Thoracic aorta (tissue), 2 donors: ENCODE measurements around the gene SH3TC1. TPM values are rescaled to one million over a fixed set of nuclear protein-coding genes. Genes with fewer than 3 reads are reported as not detected.

ENCODE experiments used
- ATAC-seq: fragments of 150-250 bp; one replicate; pipeline ENCODE4 v1.8.0; 2017; ENCODE audit warnings: low read depth; ENCODE audit not compliant: insufficient number of reproducible peaks, low FRiP score
- DNase-seq: peaks from one replicate; pipeline ENCODE4 v3.0.0-alpha.2; 2020; ENCODE audit warnings: low spot score
- H3K27ac ChIP-seq, 2 donors: fragments of 200-600 bp; sonication (generic); 1 replicate in 1 of 2; 2 replicates in 1 of 2; pipeline ENCODE4 v1.5.1; 2016; ENCODE audit warnings: mild to moderate bottlenecking in 2 of 2, moderate library complexity in 2 of 2
- H3K27me3 ChIP-seq: fragments of 200-600 bp; sonication (generic); replicated peaks from 2 replicates; pipeline ENCODE4 v1.6.0; 2016; ENCODE audit warnings: mild to moderate bottlenecking; ENCODE audit not compliant: insufficient read depth
- H3K36me3 ChIP-seq: fragments of 200-600 bp; sonication (generic); one replicate; pipeline ENCODE4 v1.5.1; 2016
- H3K4me1 ChIP-seq, 2 donors: fragments of 200-600 bp; sonication (generic); 1 replicate in 1 of 2; 2 replicates in 1 of 2; pipeline versions ENCODE4 v1.5.1 to v1.6.0; 2016; ENCODE audit warnings: low read depth in 2 of 2, mild to moderate bottlenecking in 1 of 2; ENCODE audit not compliant: control insufficient read depth in 1 of 2
- H3K4me3 ChIP-seq: fragments of 200-600 bp; sonication (generic); 2 replicates; pipeline ENCODE4 v1.5.1; 2016; ENCODE audit warnings: mild to moderate bottlenecking
- H3K9me3 ChIP-seq: fragments of 200-600 bp; sonication (generic); 2 replicates; pipeline ENCODE4 v1.5.1; 2016
- CTCF ChIP-seq: fragments of 200-600 bp; sonication (generic); IDR thresholded peaks from one replicate; pipeline ENCODE4 v1.5.1; 2019; ENCODE audit warnings: antibody characterized with exemption
- total RNA-seq, 2 donors: library from RNA; depleted of rRNA; stranded (reverse); fragments of >200 nt; gene quantifications; one replicate each; pipeline versions ENCODE4 v1.1.0 to v1.2.3, GENCODE V29; 2016

SH3TC1 gene
- total RNA-seq, 2 donors from 2014 or later: 63.2 to 68.6 TPM

DNA sequence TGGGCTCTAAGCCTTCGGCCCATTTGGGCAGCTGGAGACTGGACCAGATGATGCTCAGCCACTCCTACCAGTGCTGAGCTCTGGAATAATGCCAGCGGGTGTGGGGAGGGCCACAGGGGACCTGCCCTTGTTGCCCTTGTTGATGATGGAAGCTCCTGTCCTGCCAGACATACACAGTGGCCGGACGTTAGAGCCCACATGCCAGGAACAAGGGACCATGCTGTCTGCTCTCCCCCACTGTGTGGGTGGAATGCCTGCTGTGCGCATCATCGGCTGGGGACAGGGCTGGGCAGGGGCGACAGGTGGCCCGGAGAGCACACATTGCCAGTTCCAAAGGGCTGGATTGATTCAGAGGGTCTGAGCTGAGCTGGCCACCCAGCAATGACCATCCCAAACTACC, 42.5 kb upstream of the SH3TC1 start:
- peak overlapping the region; percentile 22 to 34 for H3K27ac ChIP-seq
- DNase-seq: no peak
- H3K36me3 ChIP-seq: no peaks in the 10 kb centered on the region
- H3K27me3 ChIP-seq: no peaks in the 10 kb centered on the region
- peaks cover 15 to 47% of the 10 kb centered on the region in 2 donors for H3K4me1 ChIP-seq
- H3K9me3 ChIP-seq: no peaks in the 10 kb centered on the region
- ATAC-seq: no peak
- no peak for TF ChIP-seq CTCF
- no peak overlapping the region for H3K4me3 ChIP-seq

DNA sequence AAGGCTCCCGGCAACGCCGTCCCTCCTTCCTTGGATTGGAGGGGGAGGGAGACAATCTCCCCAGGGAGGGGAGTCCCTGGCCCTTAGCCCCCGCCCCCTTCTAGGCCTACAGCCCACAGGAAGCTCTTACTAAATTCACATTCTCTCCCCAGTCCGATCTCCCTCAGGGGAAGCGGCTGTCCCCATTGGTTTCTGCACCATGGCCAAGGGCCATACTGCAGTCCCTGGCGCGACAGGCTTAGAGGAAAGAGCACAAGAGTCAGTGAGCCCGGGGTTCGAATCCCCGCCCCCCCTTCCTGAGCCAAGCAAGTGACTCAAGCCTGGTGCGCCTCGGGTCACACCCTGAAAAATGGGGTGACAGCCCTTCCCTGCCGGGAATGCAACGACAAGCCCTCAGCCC, 41.6 kb upstream of the SH3TC1 start:
- Histone ChIP-seq H3K4me3 (peak overlapping the region; percentile 91), H3K9me3 (no peaks in the 10 kb centered on the region), H3K4me1 (peaks cover 15 to 47% of the 10 kb centered on the region in 2 donors), H3K36me3 (no peaks in the 10 kb centered on the region), H3K27ac (peak overlapping the region; percentile 34 to 50), H3K27me3 (no peaks in the 10 kb centered on the region)
- TF ChIP-seq CTCF: no peak
- ATAC-seq: peak; percentile 27
- no peak for DNase-seq

GRCh38 chr4:8157944-8158709, 41.0 kb upstream of the SH3TC1 start:
- H3K27me3 ChIP-seq: no peaks in the 10 kb centered on the region
- H3K9me3 ChIP-seq: no peaks in the 10 kb centered on the region
- TF ChIP-seq CTCF: peak; percentile 2
- DNase-seq (no peak), ATAC-seq (no peak)
- peak overlapping the region; percentile 91 for H3K4me3 ChIP-seq
- peak overlapping the region; percentile 34 to 50 for H3K27ac ChIP-seq
- H3K36me3 ChIP-seq: no peaks in the 10 kb centered on the region
- H3K4me1 ChIP-seq: peaks cover 15 to 47% of the 10 kb centered on the region in 2 donors

GRCh38 chr4:8158710-8159536, 40.2 kb upstream of the SH3TC1 start, which contains the start of gene ABLIM2:
Gene ABLIM2 (minus strand): TSS chr4:8158813. CDS start chr4:8158689, 124 bp downstream.
- no peak for TF ChIP-seq CTCF
- H3K27ac ChIP-seq: peak within 1 kb of the TSS; percentile 34 to 50
- ATAC-seq: peak; percentile 86
- H3K4me1 ChIP-seq: peaks cover 15 to 47% of the 10 kb centered on the region in 2 donors
- no peaks in the 10 kb centered on the region for H3K9me3 ChIP-seq
- DNase-seq: peak; percentile 88
- H3K36me3 ChIP-seq: no peaks in the 10 kb centered on the region
- no peaks in the 10 kb centered on the region for H3K27me3 ChIP-seq
- peak within 1 kb of the TSS; percentile 91 for H3K4me3 ChIP-seq
